Right lobe of liver (tissue), 6 donors: ENCODE results near the gene DLL4. TPM values are rescaled to one million over a fixed set of nuclear protein-coding genes. Genes with fewer than 3 reads are reported as not detected.

ENCODE experiments used
- ATAC-seq, 4 donors: fragments of 200-7000 bp; cut with Tn5 transposase; one replicate each; pipeline ENCODE4 v1.9.1; 2020; ENCODE audit warnings: mild to moderate bottlenecking in 4 of 4, moderate library complexity in 4 of 4
- DNase-seq, 3 donors: peaks; one replicate each; pipeline ENCODE4 v3.0.0-alpha.2; 2020
- H3K27ac ChIP-seq, 3 donors: fragments of 200-600 bp; one replicate each; pipeline ENCODE4 v1.8.0; 2022
- H3K27me3 ChIP-seq, 2 donors: fragments of 200-600 bp; one replicate each; pipeline ENCODE4 v1.8.0; 2022
- H3K36me3 ChIP-seq, 4 donors: fragments of 200-600 bp; sonication (generic) in 1 of 4; one replicate each; pipeline versions ENCODE4 v1.5.1 to v1.8.0; 2017 to 2022; ENCODE audit warnings: control low read depth in 1 of 4
- H3K4me1 ChIP-seq, 4 donors: fragments of 200-600 bp; sonication (generic) in 1 of 4; one replicate each; pipeline versions ENCODE4 v1.5.1 to v1.8.0; 2017 to 2022; ENCODE audit warnings: control low read depth in 1 of 4
- H3K4me3 ChIP-seq, 3 donors: fragments of 200-600 bp; one replicate each; pipeline ENCODE4 v1.8.0; 2022
- H3K9me3 ChIP-seq, 4 donors: fragments of 200-600 bp; sonication (generic) in 1 of 4; one replicate each; pipeline versions ENCODE4 v1.5.1 to v1.8.0; 2017 to 2022; ENCODE audit warnings: control low read depth in 1 of 4
- CTCF ChIP-seq, 4 donors: fragments of 200-600 bp in 3 of 4; fragments of 450-650 bp in 1 of 4; IDR thresholded peaks; one replicate each; pipeline versions ENCODE4 v1.5.1 to v1.8.0; 2016 to 2022; ENCODE audit warnings: antibody characterized with exemption in 4 of 4, mild to moderate bottlenecking in 2 of 4
- POLR2A ChIP-seq: fragments of 450-650 bp; IDR thresholded peaks from one replicate; pipeline ENCODE4 v1.6.1; 2017; ENCODE audit warnings: antibody characterized with exemption, mild to moderate bottlenecking
- WGBS: methylation state at CpG from one replicate; pipeline ENCODE4 v1.1.6; 2018; ENCODE audit warnings: low coverage, low lambda C conversion rate; ENCODE audit not compliant: insufficient coverage; ENCODE audit errors: missing lambda C conversion rate; 5-methylcytosine and 5-hydroxymethylcytosine counted together
- intact Hi-C, 2 donors: fragments of 100-400 bp; cut with DNase I; formaldehyde crosslinking; loops; one replicate each; pipeline versions ENCODE4 v1.11.2 to v1.14.1; 2022
- total RNA-seq, 6 experiments: library from RNA; depleted of rRNA in 2 of 6; stranded (reverse); fragments of >200 nt in 2 of 6; fragmentation: NEBNext Ultra II Directional in 3 of 6; extraction: Animal tissue kit (Norgen Biotek cat#: 25700) in 3 of 6; gene quantifications; one replicate each; pipeline versions ENCODE4 v1.1.0 to v1.2.4, GENCODE V29; 2016 to 2023
- donor health status: DM: no; HTN: yes; CAD: no.
- donor health status: DM: no; HTN: no; CAD: no.
- donor health status: DM: no; HTN: no; CAD: no.
- donor health status: DM: no; HTN: yes; CAD: no.
- donor health status: DM: no; HTN: yes; CAD: no.

DLL4 gene
- total RNA-seq, 6 experiments from 2014 or later = 2.9 to 8.7 (median 4.2) TPM

- no peaks in the 10 kb centered on the region for H3K27me3 ChIP-seq
- peak; percentile 29 to 52 (median 36) for ATAC-seq
- no peak for DNase-seq
- intact Hi-C loops = no loop called here
- WGBS = 85% methylated on average over 8 of the region's 13 CpGs
- H3K4me3 ChIP-seq = no peak overlapping the region
- no peak for TF ChIP-seq POLR2A
- TF ChIP-seq CTCF (IDR thresholded peaks at IDR 0.05) = no peak
- H3K9me3 ChIP-seq = no peaks in the 10 kb centered on the region
- no peak overlapping the region for H3K27ac ChIP-seq
- H3K4me1 ChIP-seq = no peaks in the 10 kb centered on the region
- peaks cover 18 to 99% (median 61%) of the 10 kb centered on the region in 4 donors for H3K36me3 ChIP-seq
Measured at GRCh38 chr15:40982855-40983254, 53.7 kb downstream of the DLL4 start.

DNA sequence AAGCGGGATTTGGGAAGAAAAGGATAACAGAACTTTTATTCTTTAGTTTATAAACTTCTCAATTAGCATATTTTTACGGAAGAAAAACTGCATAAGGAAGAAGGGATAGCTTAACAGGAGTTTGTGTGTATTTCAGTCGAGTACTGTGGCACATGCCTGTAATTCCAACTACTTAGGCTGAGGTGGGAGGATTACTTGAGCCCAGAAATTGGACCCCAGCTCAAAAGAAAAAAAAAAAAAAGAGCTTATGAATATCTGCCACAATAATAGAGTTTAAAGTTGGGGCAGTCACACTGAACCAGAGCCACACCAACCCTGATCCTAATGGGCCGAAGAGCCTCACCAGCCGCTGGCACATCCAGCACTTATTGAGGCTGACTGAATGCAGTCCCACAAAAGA, 55.3 kb downstream of the DLL4 start:
- TF ChIP-seq CTCF (IDR thresholded peaks at IDR 0.05) (no peak), POLR2A (no peak)
- Histone ChIP-seq H3K9me3 (no peaks in the 10 kb centered on the region), H3K27ac (no peak overlapping the region), H3K4me1 (no peaks in the 10 kb centered on the region), H3K4me3 (no peak overlapping the region), H3K27me3 (no peaks in the 10 kb centered on the region), H3K36me3 (peaks cover 13 to 83% (median 55%) of the 10 kb centered on the region in 4 donors)
- DNase-seq (no peak), ATAC-seq (no peak)
- WGBS = 91% methylated on average over 5 of the region's 5 CpGs
- intact Hi-C loops = no loop called here

GRCh38 chr15:40984964-40985363, 55.8 kb downstream of the DLL4 start:
- DNase-seq = no peak
- no peaks in the 10 kb centered on the region for H3K4me1 ChIP-seq
- intact Hi-C loops = no loop called here
- no peak for ATAC-seq
- no peaks in the 10 kb centered on the region for H3K9me3 ChIP-seq
- 93% methylated on average over 3 of the region's 4 CpGs for whole genome bisulfite sequencing
- H3K4me3 ChIP-seq = no peak overlapping the region
- no peak for TF ChIP-seq CTCF (IDR thresholded peaks at IDR 0.05)
- no peak for TF ChIP-seq POLR2A
- no peak overlapping the region for H3K27ac ChIP-seq
- H3K36me3 ChIP-seq = peaks cover 10 to 78% (median 51%) of the 10 kb centered on the region in 4 donors
- H3K27me3 ChIP-seq = no peaks in the 10 kb centered on the region

GRCh38 chr15:40985541-40986330, 56.6 kb downstream of the DLL4 start:
- ATAC-seq = no peak
- no peak for TF ChIP-seq CTCF (IDR thresholded peaks at IDR 0.05)
- no peak for TF ChIP-seq POLR2A
- no peaks in the 10 kb centered on the region for H3K9me3 ChIP-seq
- H3K27ac ChIP-seq = no peak overlapping the region
- peaks cover 10 to 70% (median 47%) of the 10 kb centered on the region in 4 donors for H3K36me3 ChIP-seq
- WGBS = 89% methylated on average over 5 of the region's 6 CpGs
- H3K4me1 ChIP-seq = no peaks in the 10 kb centered on the region
- H3K27me3 ChIP-seq = no peaks in the 10 kb centered on the region
- no peak for DNase-seq
- no peak overlapping the region for H3K4me3 ChIP-seq
- intact Hi-C loops = no loop called here
